Muscle layer of duodenum (tissue), 2 donors: ENCODE measurements around the gene ACAD8.

Experiments
- H3K27ac ChIP-seq: one replicate; pipeline ENCODE4 v1.7.0; 2013; ENCODE audit warnings: mild to moderate bottlenecking, low read length
- H3K27me3 ChIP-seq: one replicate; pipeline ENCODE4 v1.7.0; 2013; ENCODE audit warnings: low read depth, mild to moderate bottlenecking, control low read depth, low read length
- H3K36me3 ChIP-seq, 2 donors: one replicate each; pipeline ENCODE4 v1.7.0; 2013; ENCODE audit warnings: low read length in 2 of 2, control low read depth in 1 of 2, mild to moderate bottlenecking in 1 of 2; ENCODE audit not compliant: insufficient read depth in 2 of 2, control insufficient read depth in 1 of 2
- H3K4me1 ChIP-seq, 2 donors: one replicate each; pipeline ENCODE4 v1.7.0; 2013; ENCODE audit warnings: low read length in 2 of 2, mild to moderate bottlenecking in 2 of 2, control low read depth in 1 of 2, moderate library complexity in 1 of 2; ENCODE audit not compliant: insufficient read depth in 2 of 2, control insufficient read depth in 1 of 2
- H3K4me3 ChIP-seq, 2 donors: one replicate each; pipeline ENCODE4 v1.7.0; 2013; ENCODE audit warnings: low read length in 2 of 2, low read depth in 1 of 2, mild to moderate bottlenecking in 1 of 2
- H3K9me3 ChIP-seq, 2 donors: one replicate each; pipeline ENCODE4 v1.7.0; 2013; ENCODE audit warnings: low read length in 2 of 2, control low read depth in 1 of 2, mild to moderate bottlenecking in 1 of 2; ENCODE audit not compliant: control insufficient read depth in 1 of 2
- donor health status: healthy.

Gene ACAD8

GRCh38 chr11:134257101-134257500 lies 3.7 kb downstream of the ACAD8 start:
- Histone ChIP-seq H3K4me3 (no peak overlapping the region), H3K9me3 (no peaks in the 10 kb centered on the region), H3K4me1 (peaks cover 3 to 12% of the 10 kb centered on the region in 2 donors), H3K27ac (no peak overlapping the region), H3K36me3 (peaks cover 26 to 47% of the 10 kb centered on the region in 2 donors), H3K27me3 (no peaks in the 10 kb centered on the region)

DNA sequence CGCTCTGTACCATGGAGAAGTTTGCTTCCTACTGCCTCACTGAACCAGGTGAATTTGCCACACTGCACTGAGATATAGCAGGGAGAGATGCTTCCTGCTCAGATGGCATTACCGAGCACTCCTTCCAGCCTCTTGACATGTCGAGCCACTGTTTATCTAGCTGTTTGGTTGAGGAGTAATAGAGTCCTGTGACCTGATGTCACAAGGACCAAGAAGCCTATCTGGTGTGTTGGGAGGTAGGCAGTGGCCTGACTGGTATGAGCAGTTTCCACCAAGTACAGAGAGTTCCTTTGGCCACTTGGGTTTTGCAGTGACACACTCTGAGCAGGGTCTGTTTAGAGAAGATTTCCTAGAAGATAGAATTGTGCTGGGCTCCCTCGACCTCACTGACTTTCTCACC lies 5.2 kb downstream of the ACAD8 start:
- Histone ChIP-seq H3K9me3 (no peaks in the 10 kb centered on the region), H3K4me3 (no peak overlapping the region), H3K4me1 (peaks cover 0 to 7% of the 10 kb centered on the region in 2 donors), H3K27me3 (no peaks in the 10 kb centered on the region), H3K36me3 (peaks cover 31 to 61% of the 10 kb centered on the region in 2 donors), H3K27ac (no peak overlapping the region)

- Histone ChIP-seq H3K27ac (no peak overlapping the region), H3K27me3 (no peaks in the 10 kb centered on the region), H3K36me3 (peaks cover 37 to 74% of the 10 kb centered on the region in 2 donors)
Observed at GRCh38 chr11:134260503-134260902, 7.1 kb downstream of the ACAD8 start.

GRCh38 chr11:134260983-134261382 lies 7.6 kb downstream of the ACAD8 start:
- no peaks in the 10 kb centered on the region for H3K9me3 ChIP-seq
- H3K36me3 ChIP-seq, result peaks cover 37 to 74% of the 10 kb centered on the region in 2 donors
- H3K4me1 ChIP-seq, result no peaks in the 10 kb centered on the region
- no peak overlapping the region for H3K4me3 ChIP-seq
- H3K27me3 ChIP-seq, result no peaks in the 10 kb centered on the region
- no peak overlapping the region for H3K27ac ChIP-seq

More at GRCh38 chr11:134260503-134260902, 7.1 kb downstream of the ACAD8 start:
- no peak overlapping the region for H3K4me3 ChIP-seq
- H3K4me1 ChIP-seq, result no peaks in the 10 kb centered on the region
- H3K9me3 ChIP-seq, result no peaks in the 10 kb centered on the region

DNA sequence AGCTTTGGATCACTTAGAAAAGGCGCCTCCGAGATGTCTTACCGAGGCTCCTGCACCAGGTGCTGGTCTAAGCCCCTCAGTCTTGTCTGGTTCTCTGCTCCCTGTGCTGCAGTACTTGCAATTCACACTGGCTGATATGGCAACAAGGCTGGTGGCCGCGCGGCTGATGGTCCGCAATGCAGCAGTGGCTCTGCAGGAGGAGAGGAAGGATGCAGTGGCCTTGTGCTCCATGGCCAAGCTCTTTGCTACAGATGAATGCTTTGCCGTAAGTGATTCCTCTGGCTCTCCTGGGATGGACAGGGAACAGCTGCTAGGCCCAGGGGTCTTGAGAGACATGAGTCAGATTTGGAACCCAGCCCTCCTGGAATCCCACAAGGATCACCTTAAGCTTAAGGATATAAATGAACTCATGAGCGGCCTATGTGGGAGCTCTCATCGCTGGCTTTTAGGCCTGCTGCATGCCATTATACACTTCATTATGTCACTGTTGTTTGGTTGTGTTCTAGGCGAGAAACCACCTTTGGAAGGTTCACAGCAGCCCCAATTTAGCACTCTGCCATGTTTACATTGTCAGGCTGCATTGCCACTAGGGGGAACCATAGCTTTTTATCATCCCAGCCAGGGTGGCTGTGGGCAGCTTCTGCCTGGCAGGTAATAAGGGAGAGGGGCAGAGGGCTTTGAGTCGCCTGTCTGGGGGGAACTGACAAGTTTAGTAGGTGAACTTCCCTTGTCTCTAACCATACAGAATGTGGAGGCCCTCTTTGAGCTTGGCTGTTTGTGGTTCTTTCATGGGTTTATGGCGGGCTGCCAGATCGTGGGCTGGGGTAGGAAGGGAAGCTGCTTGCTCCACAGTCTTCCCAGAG lies 8.5 kb downstream of the ACAD8 start:
- H3K4me3 ChIP-seq, result no peak overlapping the region
- H3K4me1 ChIP-seq, result no peaks in the 10 kb centered on the region
- no peaks in the 10 kb centered on the region for H3K27me3 ChIP-seq
- peaks cover 37 to 68% of the 10 kb centered on the region in 2 donors for H3K36me3 ChIP-seq
- H3K9me3 ChIP-seq, result no peaks in the 10 kb centered on the region
- no peak overlapping the region for H3K27ac ChIP-seq

DNA sequence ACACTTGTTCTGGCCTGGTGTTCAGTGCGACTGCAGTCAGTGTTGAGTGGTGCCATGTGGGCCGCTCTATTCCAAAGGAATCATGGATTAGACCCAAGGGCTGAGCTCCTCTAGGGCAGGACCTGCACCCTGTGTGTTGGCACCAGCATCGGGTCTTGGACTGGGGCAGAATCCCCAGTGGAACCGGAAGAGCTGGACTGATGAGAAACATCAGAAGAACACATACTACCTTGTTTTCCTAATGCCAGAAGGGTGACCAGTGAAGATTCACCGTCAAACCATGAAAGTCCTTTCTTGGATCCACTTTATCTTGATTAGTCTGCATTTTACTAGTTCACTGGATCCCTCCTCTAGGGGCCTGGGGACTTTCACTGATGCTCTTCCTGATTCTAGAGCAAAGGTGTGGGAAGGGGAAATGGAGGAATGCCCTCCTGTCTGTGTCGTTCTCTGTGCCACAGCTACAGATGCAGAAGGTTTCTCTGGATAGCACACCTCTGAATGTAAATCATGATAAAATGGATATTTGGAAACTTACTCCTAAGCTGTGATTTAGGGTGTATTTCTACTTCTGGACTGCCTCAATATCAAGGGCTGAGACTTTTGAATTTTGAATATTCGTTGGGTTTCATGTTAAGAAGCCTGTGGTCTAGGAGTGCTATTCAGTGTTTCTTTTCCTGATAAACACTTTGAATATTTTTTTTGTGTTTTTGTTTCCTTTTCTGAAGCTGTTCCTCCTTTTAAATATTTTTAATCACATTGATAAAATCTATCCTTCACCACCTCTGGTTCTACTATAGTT lies 11.8 kb downstream of the ACAD8 start:
- H3K27ac ChIP-seq, result no peak overlapping the region
- no peaks in the 10 kb centered on the region for H3K4me1 ChIP-seq
- H3K9me3 ChIP-seq, result no peaks in the 10 kb centered on the region
- no peaks in the 10 kb centered on the region for H3K27me3 ChIP-seq
- peaks cover 17 to 47% of the 10 kb centered on the region in 2 donors for H3K36me3 ChIP-seq
- H3K4me3 ChIP-seq, result no peak overlapping the region

- H3K4me3 ChIP-seq, result no peak overlapping the region
- no peak overlapping the region for H3K27ac ChIP-seq
- no peaks in the 10 kb centered on the region for H3K4me1 ChIP-seq
- H3K36me3 ChIP-seq, result peaks cover 13 to 34% of the 10 kb centered on the region in 2 donors
- H3K27me3 ChIP-seq, result no peaks in the 10 kb centered on the region
- H3K9me3 ChIP-seq, result no peaks in the 10 kb centered on the region
Observed at GRCh38 chr11:134266440-134266839, 13.1 kb downstream of the ACAD8 start.

- no peaks in the 10 kb centered on the region for H3K4me1 ChIP-seq
- H3K27me3 ChIP-seq, result no peaks in the 10 kb centered on the region
- H3K9me3 ChIP-seq, result no peaks in the 10 kb centered on the region
- H3K27ac ChIP-seq, result no peak overlapping the region
- no peak overlapping the region for H3K4me3 ChIP-seq
- H3K36me3 ChIP-seq, result peaks cover 13 to 30% of the 10 kb centered on the region in 2 donors
Observed at GRCh38 chr11:134266841-134267251, 13.5 kb downstream of the ACAD8 start.

- Histone ChIP-seq H3K27me3 (peaks cover 3% of the 10 kb centered on the region), H3K9me3 (no peaks in the 10 kb centered on the region), H3K36me3 (peaks cover 8 to 24% of the 10 kb centered on the region in 2 donors), H3K27ac (no peak overlapping the region), H3K4me3 (no peak overlapping the region), H3K4me1 (no peaks in the 10 kb centered on the region)
Observed at GRCh38 chr11:134267461-134267860, 14.1 kb downstream of the ACAD8 start.

DNA sequence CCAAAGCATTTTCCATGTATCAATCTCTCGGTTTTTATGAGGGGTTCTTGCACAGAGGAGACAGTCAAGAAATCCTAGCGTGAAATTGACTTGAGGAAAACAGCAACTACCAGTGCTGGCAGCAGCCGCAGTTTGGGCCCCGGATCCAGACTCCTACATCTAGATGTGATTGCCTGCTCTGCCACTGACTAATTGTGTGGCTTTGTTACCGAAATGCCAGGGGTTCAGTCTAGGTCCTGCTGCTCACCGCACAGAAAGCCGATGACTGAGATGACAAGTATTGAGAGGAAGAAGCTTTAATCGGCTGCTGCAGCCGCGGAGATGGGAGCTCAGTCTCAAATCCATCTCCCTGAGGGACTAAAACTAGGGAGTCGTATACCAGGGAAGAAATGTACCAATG lies 14.6 kb downstream of the ACAD8 start:
- H3K4me1 ChIP-seq, result no peaks in the 10 kb centered on the region
- H3K9me3 ChIP-seq, result no peaks in the 10 kb centered on the region
- no peak overlapping the region for H3K4me3 ChIP-seq
- H3K36me3 ChIP-seq, result peaks cover 6 to 19% of the 10 kb centered on the region in 2 donors
- H3K27ac ChIP-seq, result no peak overlapping the region
- peaks cover 8% of the 10 kb centered on the region for H3K27me3 ChIP-seq

- no peak overlapping the region for H3K27ac ChIP-seq
- H3K9me3 ChIP-seq, result no peaks in the 10 kb centered on the region
- peaks cover 25% of the 10 kb centered on the region for H3K27me3 ChIP-seq
- peaks cover under 1 to 1% of the 10 kb centered on the region in 2 donors for H3K4me1 ChIP-seq
- no peak overlapping the region for H3K4me3 ChIP-seq
- H3K36me3 ChIP-seq, result peaks cover under 1% of the 10 kb centered on the region in 2 donors
Observed at GRCh38 chr11:134270250-134270714, 16.9 kb downstream of the ACAD8 start.
